HG03103 (cell line): ENCODE data around the gene KXD1.
"Not testable (repeated sequence)": the region's sequence is repeated elsewhere in the genome, so short reads cannot be mapped to it uniquely, and the experiment has no call there.

ENCODE experiments used
- ATAC-seq: cut with Tn5 transposase; IDR thresholded peaks from one replicate; pipeline ENCODE4 v1.9.1; 2021; ENCODE audit warnings: low read depth; ENCODE audit not compliant: unreplicated experiment

Gene KXD1

DNA sequence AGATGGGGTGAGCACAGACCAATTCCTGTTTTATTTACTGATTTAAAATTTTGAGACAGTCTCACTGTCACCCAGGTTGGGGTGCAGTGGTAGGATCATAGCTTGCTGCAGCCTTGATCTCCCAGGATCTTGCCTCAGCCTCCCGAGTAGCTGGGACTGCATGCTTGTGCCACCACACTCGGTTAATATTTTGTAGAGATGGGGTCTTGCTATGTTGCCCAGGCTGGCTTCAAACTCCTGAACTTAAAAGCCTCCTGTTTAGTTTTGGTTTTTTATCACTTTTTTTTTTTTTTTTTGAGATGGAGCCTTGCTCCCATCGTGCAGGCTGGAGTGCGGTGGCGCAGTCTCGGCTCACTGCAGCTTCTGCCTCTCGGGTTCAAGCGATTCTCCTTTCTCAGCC is 18.7 kb downstream of the KXD1 start:
- no peak for ATAC-seq

- no peak for ATAC-seq
Observed at GRCh38 chr19:18577365-18577914, 19.8 kb downstream of the KXD1 start.

GRCh38 chr19:18580311-18580710 is 22.6 kb downstream of the KXD1 start:
- no peak for ATAC-seq

DNA sequence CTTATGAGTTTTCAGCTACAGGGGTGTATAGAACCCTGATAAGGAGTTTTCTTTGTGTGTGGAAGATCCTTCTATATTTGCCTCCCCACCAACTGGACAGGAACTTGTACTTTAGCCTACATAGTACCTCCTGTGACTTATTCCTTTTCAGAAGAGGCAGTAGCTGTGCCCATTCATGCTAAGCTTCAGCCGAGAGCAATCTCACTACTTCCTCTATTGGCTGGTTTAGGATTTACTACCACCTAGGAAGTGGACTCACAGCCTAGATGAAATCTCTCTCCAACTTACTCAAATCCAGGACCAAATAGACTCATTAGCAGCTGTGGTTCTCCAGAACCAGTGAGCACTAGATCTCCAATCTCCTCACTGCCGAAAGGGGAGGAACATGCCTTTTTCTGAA is 28.6 kb downstream of the KXD1 start:
- no peak for ATAC-seq

DNA sequence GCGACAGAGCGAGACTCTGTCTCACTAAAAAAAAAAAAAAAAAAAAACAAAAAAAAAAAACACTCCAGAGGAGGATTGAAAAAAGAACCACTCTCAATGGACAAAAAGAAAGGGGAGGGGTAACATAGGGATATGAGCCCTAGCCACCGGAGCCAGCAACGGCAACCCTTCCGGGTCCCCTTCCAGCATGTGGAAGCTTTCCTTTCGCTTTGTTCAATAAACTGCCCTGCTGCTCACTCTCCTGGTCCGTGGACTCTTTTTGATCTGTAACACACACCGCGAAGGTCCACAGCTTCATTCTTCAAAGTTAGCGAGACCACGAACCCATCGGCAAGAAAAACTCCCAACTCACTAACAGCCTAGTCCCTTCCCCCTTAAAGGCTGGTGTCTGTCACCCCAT is 29.9 kb downstream of the KXD1 start:
- no peak for ATAC-seq

- no peak for ATAC-seq
Observed at GRCh38 chr19:18587962-18588610, 30.4 kb downstream of the KXD1 start.

GRCh38 chr19:18588611-18589379 is 31.1 kb downstream of the KXD1 start, which contains the start of gene REX1BD:
Gene REX1BD (plus strand): TSS chr19:18588798. CDS start chr19:18588802, 4 bp downstream.
- ATAC-seq = peak; percentile 69

DNA sequence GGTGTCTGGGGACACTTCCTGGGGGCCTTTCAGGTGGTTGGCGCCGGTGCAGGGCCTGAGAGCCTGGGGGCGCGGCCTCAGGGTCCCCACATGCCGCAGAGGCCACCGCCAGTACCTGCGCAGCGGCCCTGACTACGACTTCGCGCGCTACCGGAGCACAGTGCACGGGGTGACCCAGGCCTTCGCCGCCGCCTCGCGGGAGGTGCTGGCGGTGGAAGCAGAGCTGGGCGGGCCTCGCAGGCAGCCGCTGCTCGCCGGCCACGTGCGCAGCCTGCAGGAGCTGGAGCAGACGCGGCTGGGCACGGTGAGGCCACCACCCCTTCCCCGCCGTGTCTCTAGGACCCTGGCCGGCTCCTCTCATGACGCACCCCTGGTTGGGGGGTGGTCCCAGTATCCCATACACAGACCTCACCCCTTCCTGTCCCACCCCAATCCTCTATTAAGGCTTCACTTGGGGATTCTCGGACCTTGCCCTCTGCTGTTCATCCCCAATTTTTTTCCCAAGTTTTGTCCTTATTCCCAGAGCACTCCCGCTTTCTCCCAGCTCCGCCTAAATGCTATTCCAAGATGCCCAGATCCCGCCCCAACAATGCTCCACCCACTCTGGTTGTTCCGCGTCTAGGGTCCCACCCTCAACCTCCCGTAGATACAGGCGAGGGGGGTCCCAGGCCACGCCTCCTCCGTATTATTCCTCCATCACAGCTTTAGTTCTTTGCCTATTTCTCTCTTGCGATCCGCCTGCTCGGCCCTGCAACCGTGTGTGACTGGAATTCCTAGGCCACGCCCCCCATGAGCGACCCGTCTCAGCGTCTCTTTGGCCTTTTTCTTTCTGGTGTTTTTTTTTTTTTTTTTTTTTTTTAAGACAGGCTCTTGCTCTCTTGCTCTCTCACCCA is 32.0 kb downstream of the KXD1 start:
- peak; percentile 21 for ATAC-seq

GRCh38 chr19:18590273-18591272 is 32.9 kb downstream of the KXD1 start:
- ATAC-seq = no peak

DNA sequence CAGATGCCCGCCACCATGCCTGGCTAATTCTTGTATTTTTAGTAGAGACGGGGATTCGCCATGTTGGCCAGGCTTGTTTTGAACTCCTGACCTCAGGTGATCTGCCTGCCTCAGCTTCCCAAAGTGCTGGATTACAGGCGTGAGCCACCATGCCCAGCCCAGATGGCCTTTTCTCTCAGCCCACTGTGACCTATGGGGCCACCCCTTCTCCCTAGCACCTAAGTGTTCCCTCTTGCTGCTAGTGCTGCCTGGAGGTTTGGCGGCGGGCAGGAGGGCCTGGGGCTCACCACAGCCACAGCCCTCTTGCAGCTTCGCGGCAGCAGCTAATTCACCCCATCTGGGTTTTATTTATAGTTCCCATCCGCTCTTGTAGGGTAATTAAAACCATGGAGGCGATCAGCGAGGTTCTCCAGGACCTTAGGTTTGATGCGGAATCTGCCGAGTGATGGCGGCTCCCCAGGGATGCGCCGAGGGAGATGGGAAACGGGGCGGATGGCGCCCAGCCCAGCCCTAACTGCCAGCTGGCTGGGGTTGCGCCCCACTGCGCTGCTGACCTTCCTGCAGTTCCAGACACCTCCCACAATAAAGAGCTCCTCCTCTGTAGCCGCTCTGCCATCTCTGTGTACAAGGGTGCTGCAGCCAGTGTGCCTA is 34.2 kb downstream of the KXD1 start:
- ATAC-seq = no peak

DNA sequence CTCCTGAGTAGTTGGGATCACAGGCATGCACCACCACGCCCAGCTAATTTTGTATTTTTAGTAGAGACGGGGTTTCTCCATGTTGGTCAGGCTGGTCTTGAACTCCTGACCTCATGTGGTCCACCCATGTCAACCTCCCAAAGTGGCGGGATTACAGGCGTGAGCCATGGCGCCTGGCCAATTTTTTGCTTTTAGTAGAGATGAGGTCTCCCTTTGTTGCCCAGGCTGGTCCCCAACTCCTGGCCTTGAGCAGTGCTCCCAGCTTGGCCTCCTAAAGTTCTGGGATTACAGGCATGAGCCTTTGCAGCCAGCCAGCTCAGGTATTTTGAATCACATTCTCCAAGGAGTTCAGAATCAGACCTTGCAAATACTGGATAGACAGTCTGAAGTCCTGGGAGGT is 35.1 kb downstream of the KXD1 start:
- not testable (repeated sequence) for ATAC-seq

DNA sequence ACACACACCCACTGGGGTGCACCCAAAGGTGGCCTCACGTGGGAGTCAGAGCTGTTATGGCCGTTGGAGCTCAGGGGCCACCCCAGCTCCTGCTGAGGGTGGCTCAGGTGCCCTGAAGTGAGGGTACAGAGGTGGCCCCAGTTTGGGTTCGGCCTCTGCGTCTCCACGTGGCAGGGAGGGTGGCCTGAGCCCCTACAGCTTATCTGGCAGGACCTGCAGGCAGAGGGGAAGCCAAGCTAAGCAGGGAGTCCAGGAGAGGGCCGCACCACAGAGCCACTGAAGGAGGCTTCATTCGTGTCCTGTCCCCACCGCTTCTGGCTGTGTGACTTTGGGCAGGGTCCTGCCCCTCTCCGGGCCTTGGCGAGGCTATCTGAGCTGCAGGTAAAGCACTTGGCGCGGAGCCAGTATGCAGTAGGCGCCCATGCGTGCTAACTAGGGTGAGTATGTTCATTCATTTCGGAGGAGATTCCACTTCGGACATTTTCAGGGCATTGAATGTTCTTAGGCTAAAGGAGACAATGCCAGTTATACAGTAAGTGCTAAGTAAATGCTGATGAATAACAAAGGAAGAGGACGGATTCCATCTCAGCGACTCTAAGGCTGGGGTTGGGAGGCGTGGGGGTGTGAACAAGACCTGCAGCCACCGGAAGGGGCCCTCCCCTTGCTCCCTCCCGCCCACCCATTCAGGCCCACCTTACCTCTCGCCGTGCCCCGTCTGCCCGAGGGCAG is 35.9 kb downstream of the KXD1 start:
- ATAC-seq = no peak

- ATAC-seq = peak; percentile 48
Observed at GRCh38 chr19:18594096-18594823, 36.6 kb downstream of the KXD1 start.

- ATAC-seq = no peak
Observed at GRCh38 chr19:18594824-18595373, 37.2 kb downstream of the KXD1 start.

- ATAC-seq = no peak
Observed at GRCh38 chr19:18595475-18595874, 37.8 kb downstream of the KXD1 start.

GRCh38 chr19:18596752-18597157 is 39.1 kb downstream of the KXD1 start:
- no peak for ATAC-seq

DNA sequence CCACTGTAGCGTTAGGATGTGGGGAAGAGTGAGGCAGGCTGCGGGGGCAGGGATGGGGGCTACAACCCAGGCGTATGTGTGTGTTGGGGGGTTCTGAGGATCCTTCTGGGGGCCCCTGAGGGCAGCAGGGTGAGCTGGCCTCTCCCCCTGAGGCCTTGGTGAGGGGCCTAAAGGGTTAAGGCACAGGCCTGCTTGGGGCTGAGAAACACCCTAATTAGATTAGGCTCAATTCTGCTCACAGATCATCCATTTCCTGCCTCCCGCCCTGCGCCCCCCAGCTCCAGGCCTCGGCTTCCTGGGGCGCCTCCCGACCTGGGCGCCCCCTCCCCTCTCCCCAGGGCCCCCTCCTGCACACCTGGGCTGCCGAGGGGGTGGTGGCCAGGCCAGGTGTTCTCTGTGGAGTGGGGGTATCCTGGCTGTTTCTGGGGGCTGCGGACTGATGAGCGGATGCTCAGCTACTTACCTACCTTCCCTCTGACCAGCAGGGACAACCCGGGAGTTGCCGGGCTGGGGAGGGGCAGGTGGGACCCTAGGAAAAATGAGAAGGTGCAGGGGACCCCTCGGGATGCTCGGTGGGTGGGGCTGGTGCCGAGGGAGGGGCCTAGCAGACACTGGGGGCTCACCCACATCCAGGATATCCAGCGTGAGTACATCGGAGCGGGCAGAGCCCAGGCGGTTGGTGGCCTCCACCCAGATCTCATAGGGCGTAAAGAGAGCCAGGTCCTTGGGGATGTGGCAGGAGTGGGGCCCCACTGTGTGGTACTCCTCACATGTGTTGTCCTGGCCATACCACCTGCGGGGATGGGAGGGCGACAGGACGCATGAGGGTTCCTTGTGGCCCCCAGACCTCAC is 40.4 kb downstream of the KXD1 start:
- ATAC-seq = no peak
